Limb (tissue), 2 donors: ENCODE results near the gene CTNNA2.
"Not testable (repeated sequence)": the region's sequence is repeated elsewhere in the genome, so short reads cannot be mapped to it uniquely, and the experiment has no call there.

Experiments
- DNase-seq, 2 donors: peaks; one replicate each; pipeline ENCODE4 v3.0.0-alpha.2; 2016; ENCODE audit errors: extremely low spot score in 2 of 2

Gene CTNNA2

GRCh38 chr2:80193566-80193965, 680.7 kb downstream of the CTNNA2 start:
- DNase-seq = no peak

GRCh38 chr2:80195034-80195433, 682.2 kb downstream of the CTNNA2 start:
- no peak for DNase-seq

GRCh38 chr2:80198042-80198441, 685.2 kb downstream of the CTNNA2 start:
- DNase-seq = no peak

- DNase-seq = no peak
Measured at GRCh38 chr2:80199504-80199903, 686.7 kb downstream of the CTNNA2 start.

GRCh38 chr2:80203929-80204328, 691.1 kb downstream of the CTNNA2 start:
- DNase-seq = not testable (repeated sequence)

GRCh38 chr2:80205498-80205897, 692.6 kb downstream of the CTNNA2 start:
- no peak for DNase-seq

- DNase-seq = no peak
Measured at GRCh38 chr2:80209458-80209857, 696.6 kb downstream of the CTNNA2 start.

GRCh38 chr2:80217446-80217845, 704.6 kb downstream of the CTNNA2 start:
- no peak for DNase-seq

- no peak for DNase-seq
Measured at GRCh38 chr2:80222644-80223043, 709.8 kb downstream of the CTNNA2 start.

GRCh38 chr2:80231421-80231820, 718.6 kb downstream of the CTNNA2 start:
- no peak for DNase-seq

GRCh38 chr2:80233333-80233732, 720.5 kb downstream of the CTNNA2 start:
- DNase-seq = no peak

- DNase-seq = no peak
Measured at GRCh38 chr2:80238692-80239469, 726.0 kb downstream of the CTNNA2 start.

- DNase-seq = no peak
Measured at GRCh38 chr2:80242355-80242910, 729.6 kb downstream of the CTNNA2 start.

GRCh38 chr2:80244905-80245584, 732.2 kb downstream of the CTNNA2 start:
- DNase-seq = no peak

GRCh38 chr2:80246534-80246933, 733.7 kb downstream of the CTNNA2 start:
- no peak for DNase-seq

GRCh38 chr2:80247339-80247738, 734.5 kb downstream of the CTNNA2 start:
- DNase-seq = no peak

GRCh38 chr2:80248146-80248545, 735.3 kb downstream of the CTNNA2 start:
- DNase-seq = no peak

- DNase-seq = no peak
Measured at GRCh38 chr2:80252294-80252986, 739.6 kb downstream of the CTNNA2 start.

GRCh38 chr2:80255918-80256781, 743.3 kb downstream of the CTNNA2 start:
- no peak for DNase-seq

GRCh38 chr2:80256782-80257167, 743.9 kb downstream of the CTNNA2 start:
- no peak for DNase-seq

- no peak for DNase-seq
Measured at GRCh38 chr2:80257450-80257849, 744.6 kb downstream of the CTNNA2 start.
